ENCODE results near the gene MED15. TPM values are rescaled to one million over a fixed set of nuclear protein-coding genes. Genes with fewer than 3 reads are reported as not detected.
A peak's percentile ranks its signal among the peaks of the same experiment; 100 is the strongest.

The MED15 gene
- total and polyA plus RNA-seq, 2 of the 4 experiments (the other 2 are of a cell fraction), result 19.0 to 68.8 TPM

DNA sequence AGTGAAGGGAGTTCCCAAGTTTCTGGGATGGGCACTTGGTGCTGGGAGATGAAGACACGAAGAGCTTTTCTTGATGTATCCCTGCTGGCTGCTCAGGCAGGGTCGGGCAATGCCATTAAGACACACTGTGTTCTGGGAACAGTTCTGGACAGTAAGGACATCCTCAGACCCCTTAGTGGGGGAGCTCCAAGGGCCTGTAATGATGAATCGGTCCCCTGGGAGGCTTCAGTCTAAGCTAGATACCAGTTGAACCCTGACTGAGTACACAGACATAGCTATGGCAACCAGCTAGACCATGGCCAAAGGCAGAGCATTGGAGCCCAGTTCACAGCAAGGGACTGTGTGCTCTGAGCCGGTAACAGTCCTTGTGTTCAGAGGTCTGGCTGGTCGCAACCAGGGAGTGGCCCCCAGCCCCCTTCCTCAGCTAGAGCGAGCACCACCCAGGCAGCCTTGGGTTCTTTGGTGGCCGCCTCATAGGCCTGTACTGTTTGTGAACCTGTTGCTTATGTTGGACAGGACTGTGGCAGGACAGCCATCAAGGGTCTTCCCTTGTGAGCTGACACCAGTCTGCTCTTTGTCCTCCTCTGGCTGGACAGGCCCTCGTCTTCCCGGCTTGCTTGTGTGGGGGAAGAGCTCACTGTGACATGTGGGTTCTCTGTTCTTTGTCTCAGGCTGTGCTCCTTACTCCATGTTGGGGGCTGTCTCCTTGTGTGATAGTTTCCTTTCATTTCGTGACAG, 25.0 kb downstream of the MED15 start:
- TF ChIP-seq RAD21 (IDR thresholded peaks at IDR 0.05; ENCODE audit: low read length), result no peak
- TF ChIP-seq, protein P1, sequence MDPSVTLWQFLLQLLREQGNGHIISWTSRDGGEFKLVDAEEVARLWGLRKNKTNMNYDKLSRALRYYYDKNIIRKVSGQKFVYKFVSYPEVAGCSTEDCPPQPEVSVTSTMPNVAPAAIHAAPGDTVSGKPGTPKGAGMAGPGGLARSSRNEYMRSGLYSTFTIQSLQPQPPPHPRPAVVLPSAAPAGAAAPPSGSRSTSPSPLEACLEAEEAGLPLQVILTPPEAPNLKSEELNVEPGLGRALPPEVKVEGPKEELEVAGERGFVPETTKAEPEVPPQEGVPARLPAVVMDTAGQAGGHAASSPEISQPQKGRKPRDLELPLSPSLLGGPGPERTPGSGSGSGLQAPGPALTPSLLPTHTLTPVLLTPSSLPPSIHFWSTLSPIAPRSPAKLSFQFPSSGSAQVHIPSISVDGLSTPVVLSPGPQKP (IDR thresholded peaks at IDR 0.05; ENCODE audit: borderline replicate concordance, low read depth, low read length), result no peak
- no peak for TF ChIP-seq SMC3 (IDR thresholded peaks at IDR 0.05; ENCODE audit: low read depth, low read length)
- TF ChIP-seq, protein P2, sequence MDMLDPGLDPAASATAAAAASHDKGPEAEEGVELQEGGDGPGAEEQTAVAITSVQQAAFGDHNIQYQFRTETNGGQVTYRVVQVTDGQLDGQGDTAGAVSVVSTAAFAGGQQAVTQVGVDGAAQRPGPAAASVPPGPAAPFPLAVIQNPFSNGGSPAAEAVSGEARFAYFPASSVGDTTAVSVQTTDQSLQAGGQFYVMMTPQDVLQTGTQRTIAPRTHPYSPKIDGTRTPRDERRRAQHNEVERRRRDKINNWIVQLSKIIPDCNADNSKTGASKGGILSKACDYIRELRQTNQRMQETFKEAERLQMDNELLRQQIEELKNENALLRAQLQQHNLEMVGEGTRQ (IDR thresholded peaks at IDR 0.05; ENCODE audit: low read depth, low read length), result no peak
- no peak for TF ChIP-seq FOS (IDR thresholded peaks at IDR 0.05; ENCODE audit: low read depth, low read length)
- no peak for TF ChIP-seq RCOR1 (IDR thresholded peaks at IDR 0.05; ENCODE audit: insufficient replicate concordance, low read length)
- TF ChIP-seq BHLHE40 (IDR thresholded peaks at IDR 0.05; ENCODE audit: low read depth, low read length), result no peak
- no peak for TF ChIP-seq NFE2L2 (IDR thresholded peaks at IDR 0.05; ENCODE audit: low read depth, low read length)
- no peak for TF ChIP-seq CEBPB (IDR thresholded peaks at IDR 0.05; ENCODE audit: low read depth, low read length)
- TF ChIP-seq CHD1 (IDR thresholded peaks at IDR 0.05; ENCODE audit: low read depth, low read length), result no peak
- no peak for TF ChIP-seq MXI1 (IDR thresholded peaks at IDR 0.05; ENCODE audit: borderline replicate concordance, low read depth, low read length)
- TF ChIP-seq MAZ (IDR thresholded peaks at IDR 0.05; ENCODE audit: borderline replicate concordance, low read depth, low read length), result no peak
- no peak for TF ChIP-seq RFX5 (IDR thresholded peaks at IDR 0.05; ENCODE audit: low read depth, low read length)
- no peak for TF ChIP-seq POLR2A (IDR thresholded peaks at IDR 0.05; ENCODE audit: low read depth, low read length)
- TF ChIP-seq, protein P3, sequence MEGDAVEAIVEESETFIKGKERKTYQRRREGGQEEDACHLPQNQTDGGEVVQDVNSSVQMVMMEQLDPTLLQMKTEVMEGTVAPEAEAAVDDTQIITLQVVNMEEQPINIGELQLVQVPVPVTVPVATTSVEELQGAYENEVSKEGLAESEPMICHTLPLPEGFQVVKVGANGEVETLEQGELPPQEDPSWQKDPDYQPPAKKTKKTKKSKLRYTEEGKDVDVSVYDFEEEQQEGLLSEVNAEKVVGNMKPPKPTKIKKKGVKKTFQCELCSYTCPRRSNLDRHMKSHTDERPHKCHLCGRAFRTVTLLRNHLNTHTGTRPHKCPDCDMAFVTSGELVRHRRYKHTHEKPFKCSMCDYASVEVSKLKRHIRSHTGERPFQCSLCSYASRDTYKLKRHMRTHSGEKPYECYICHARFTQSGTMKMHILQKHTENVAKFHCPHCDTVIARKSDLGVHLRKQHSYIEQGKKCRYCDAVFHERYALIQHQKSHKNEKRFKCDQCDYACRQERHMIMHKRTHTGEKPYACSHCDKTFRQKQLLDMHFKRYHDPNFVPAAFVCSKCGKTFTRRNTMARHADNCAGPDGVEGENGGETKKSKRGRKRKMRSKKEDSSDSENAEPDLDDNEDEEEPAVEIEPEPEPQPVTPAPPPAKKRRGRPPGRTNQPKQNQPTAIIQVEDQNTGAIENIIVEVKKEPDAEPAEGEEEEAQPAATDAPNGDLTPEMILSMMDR (conservative IDR thresholded peaks at IDR 0.05; ENCODE audit: low read depth, low read length), result no peak
- intact Hi-C loops (cut with micrococcal nuclease), result no loop called here
- POLR2A ChIA-PET (ENCODE audit: unreplicated experiment), result no interaction called here

More for the DNA sequence above, 25.0 kb downstream of the MED15 start:
- CTCF ChIA-PET, result no interaction called here
- Histone ChIP-seq H4K8ac (ENCODE audit: low read depth in 2 of 2, low read length in 2 of 2) (peak overlapping the region; percentile 77 to 91), H2BK5ac (ENCODE audit: low read depth, low read length, poor library complexity, severe bottlenecking) (peak overlapping the region; percentile 97), H3K4me2 (ENCODE audit: low read depth, low read length) (peak overlapping the region; percentile 9; the same call in 1 of the 2 replicates), H2BK15ac (ENCODE audit: low read depth, low read length) (peak overlapping the region; percentile 54; the same call in 2 of the 3 replicates), H3K18ac (ENCODE audit: low read depth, low read length) (peak overlapping the region; percentile 35), H4K5ac (ENCODE audit: low read depth, low read length) (peak overlapping the region; percentile 65), H3K27me3 (ENCODE audit: control insufficient read depth, insufficient read depth, low read length) (no peaks in the 10 kb centered on the region), H2BK20ac (ENCODE audit: low read depth, low read length) (peak overlapping the region; percentile 81; the same call in 1 of the 2 replicates), H3K9me3 (ENCODE audit: control insufficient read depth, insufficient read depth, low read length) (no peaks in the 10 kb centered on the region), H2AK5ac (ENCODE audit: low read depth, low read length) (peak overlapping the region; percentile 100), H3K27ac (ENCODE audit: insufficient read depth, low read length) (peak overlapping the region; percentile 91), H3K4ac (ENCODE audit: low read depth, low read length) (peak overlapping the region; percentile 99), H2AK9ac (replicated peaks; ENCODE audit: low read depth, low read length, poor library complexity) (peak overlapping the region; percentile 88), H3K14ac (replicated peaks; ENCODE audit: low read depth, low read length) (peak overlapping the region; percentile 96), H2AFZ (replicated peaks; ENCODE audit: low read length, poor library complexity) (peak overlapping the region; percentile 19), H3K56ac (ENCODE audit: extremely low read depth, insufficient read depth, low read length) (peak overlapping the region; percentile 79; the same call in 1 of the 2 replicates), H4K20me1 (ENCODE audit: insufficient read depth, low read length) (peaks cover 76% of the 10 kb centered on the region), H2BK120ac (ENCODE audit: low read depth, low read length) (peak overlapping the region; percentile 91), H3K9me1 (ENCODE audit: insufficient read depth, low read length) (peaks cover 48% of the 10 kb centered on the region), H3K4me1 (ENCODE audit: control insufficient read depth, insufficient read depth, low read length) (peaks cover 41% of the 10 kb centered on the region), H3K79me1 (ENCODE audit: low read depth in 1 of 2, low read length in 2 of 2) (peaks cover 27 to 80% of the 10 kb centered on the region in 2 experiments), H4K91ac (ENCODE audit: insufficient read depth, low read depth, low read length) (peak overlapping the region; percentile 95), H3K23ac (ENCODE audit: low read depth, low read length) (peak overlapping the region; percentile 94), H3K9ac (ENCODE audit: low read depth, low read length) (peak overlapping the region; percentile 60; the same call in 1 of the 2 replicates), H3K36me3 (ENCODE audit: control insufficient read depth, insufficient read depth, low read length) (peaks cover 25% of the 10 kb centered on the region), H3K4me3 (ENCODE audit: insufficient read depth, low read depth, low read length) (no peak overlapping the region)
- no peak for ATAC-seq (ENCODE audit: low read depth)
- dilution Hi-C loops (cut with HindIII; ENCODE audit: low sequenced_read_pairs, unreplicated experiment) (no loop called here), in situ Hi-C loops (cut with MboI; ENCODE audit: low sequenced_read_pairs) (no loop called here)
- DNase-seq, result no peak
- BruUV-seq (replicated peaks), result no TSS peak
- 83% methylated on average over 3 of the region's 10 CpGs; no CpG with 5 or more reads in 1 of the 2 experiments for WGBS, 2 experiments (ENCODE audit: extremely low coverage in 2 of 2, insufficient read length in 1 of 2)

All from IMR-90 (cell line).